ENCODE results near the gene BAX.
"Not testable (repeated sequence)": the region's sequence is repeated elsewhere in the genome, so short reads cannot be mapped to it uniquely, and the experiment has no call there.

BAX gene

DNA sequence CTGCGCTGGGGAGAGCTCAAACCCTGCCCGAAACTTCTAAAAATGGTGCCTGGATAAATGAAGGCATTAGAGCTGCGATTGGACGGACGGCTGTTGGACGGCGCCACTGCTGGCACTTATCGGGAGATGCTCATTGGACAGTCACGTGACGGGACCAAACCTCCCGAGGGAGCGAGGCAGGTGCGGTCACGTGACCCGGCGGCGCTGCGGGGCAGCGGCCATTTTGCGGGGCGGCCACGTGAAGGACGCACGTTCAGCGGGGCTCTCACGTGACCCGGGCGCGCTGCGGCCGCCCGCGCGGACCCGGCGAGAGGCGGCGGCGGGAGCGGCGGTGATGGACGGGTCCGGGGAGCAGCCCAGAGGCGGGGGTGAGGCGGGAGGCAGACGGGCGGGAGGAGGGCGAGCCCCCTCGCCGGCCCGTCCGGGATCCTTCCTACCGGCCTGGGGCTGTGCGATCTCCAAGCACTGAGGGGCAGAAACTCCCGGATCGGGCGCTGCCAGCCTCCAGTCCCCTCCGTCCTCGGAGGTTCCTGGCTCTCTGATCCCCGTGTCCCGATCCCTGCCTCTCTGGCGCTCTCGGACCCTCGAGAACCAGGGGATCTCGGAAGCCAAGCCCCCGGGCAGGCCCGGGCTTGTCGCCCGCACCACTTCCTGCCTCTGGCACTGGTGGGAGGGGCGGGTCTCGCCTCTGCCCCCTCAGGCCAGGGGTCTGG lies at the start of gene BAX:
Gene BAX, plus strand, starts transcription at position 281 of the 713 bp plus-strand sequence. Its CDS starts 54 bp downstream, at position 335.
- peak; percentile 77 for DNase-seq (ENCODE audit: low read depth, low spot score)

DNA sequence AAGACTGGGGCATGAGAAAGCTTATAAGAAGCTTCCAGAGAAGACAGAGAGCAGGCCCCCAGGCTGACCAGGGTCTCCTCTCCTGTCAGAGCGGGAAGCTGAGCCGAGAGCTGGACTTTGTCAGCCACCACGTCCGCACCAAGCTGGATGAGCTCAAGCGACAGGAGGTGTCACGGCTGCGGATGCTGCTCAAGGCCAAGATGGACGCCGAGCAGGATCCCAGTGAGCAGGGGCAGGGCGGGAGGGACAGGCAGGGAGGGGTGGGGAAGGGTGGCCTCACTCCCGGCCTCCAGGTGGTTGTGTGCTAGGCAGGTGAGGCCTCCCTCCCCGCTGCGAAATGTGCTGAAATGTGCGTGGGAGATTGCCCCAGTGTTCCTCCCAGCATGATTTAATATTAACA lies 49.0 kb upstream of the BAX start:
- DNase-seq (ENCODE audit: low read depth, low spot score) = no peak

DNA sequence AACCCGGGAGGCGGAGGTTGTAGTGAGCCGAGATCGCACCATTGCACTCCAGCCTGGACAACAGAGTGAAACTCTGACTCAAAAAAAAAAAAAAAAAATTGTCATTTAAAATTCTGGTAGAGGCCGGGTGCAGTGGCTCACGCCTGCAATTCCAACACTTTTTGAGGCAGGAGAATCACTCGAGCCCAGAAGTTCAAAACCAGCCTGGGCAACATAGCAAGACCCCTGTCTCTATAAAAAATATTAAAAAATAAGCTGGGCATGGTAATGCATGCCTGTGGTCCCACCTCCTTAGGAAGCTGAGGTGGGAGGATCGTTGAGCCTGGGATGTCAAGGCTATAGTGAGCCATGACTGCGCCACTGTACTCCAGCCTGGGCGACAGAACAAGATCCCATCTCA lies 48.4 kb upstream of the BAX start:
- DNase-seq (ENCODE audit: low read depth, low spot score) = no peak

DNA sequence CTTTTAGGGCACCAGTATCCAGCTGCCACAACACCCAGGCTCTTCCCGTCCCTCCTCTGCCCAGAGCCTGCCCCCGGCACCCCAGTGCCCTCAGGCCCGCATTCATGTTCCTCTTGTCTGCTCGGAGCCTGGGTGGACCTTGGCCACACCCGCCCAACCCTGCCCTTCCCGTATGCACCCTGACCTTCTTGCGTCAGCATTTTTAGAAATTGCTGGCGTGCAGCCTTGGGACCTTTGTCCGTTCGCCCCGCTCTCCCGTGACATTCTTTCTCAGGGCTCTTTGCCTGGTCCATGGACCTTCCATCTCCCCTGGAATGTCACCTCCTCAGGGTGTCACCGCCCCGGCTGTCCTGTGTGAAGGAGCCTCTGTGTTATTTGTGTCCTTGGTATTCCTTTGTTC lies 47.0 kb upstream of the BAX start:
- no peak for DNase-seq (ENCODE audit: low read depth, low spot score)

DNA sequence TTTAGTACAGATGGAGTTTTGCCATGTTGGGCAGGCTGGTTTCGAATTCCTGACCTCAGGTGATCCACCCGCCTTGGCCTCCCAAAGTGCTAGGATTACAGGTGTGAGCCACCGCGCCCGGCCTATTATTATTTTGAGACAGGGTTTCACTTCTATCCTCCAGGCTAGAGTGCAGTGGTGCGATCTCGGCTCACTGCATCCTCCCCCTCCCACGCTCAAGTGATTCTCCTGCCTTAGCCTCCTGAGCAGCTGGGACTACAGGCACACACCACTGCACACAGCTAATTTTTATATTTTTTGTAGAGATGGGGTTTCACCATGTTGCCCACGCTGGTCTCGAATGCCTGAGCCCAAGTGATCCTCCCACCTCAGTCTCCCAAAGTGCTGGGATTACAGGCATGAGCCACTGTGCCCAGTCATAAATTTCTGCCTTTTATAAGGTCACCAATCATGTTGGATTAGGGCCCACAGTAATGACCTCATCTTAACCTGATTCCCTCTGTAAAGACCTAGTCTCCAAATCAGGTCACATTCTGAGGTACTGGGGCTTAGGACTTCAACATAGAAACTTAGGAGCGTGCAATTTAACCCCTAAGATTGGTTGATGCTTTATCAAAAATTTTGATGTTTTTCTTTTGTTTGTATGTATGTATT lies 45.1 kb upstream of the BAX start:
- not testable (repeated sequence) for DNase-seq (ENCODE audit: low read depth, low spot score)

DNA sequence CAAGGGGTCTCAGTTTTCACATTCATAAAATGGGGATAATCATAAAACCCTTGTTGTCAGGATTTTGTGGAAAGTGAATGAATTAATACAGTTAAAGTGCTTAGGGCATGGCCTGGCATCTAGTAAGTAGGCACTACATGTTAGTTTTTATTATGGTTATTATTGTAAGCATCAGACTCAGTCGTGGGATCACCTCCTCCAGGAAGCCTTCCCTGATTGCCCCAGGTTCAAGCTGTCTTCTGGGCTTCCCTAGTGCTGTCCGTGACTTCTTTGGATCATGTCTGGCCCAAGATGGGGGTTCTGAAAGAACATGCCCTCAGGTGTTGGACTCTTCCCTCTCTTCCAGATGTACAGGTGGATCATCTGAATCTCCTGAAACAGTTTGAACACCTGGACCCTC lies 43.9 kb upstream of the BAX start:
- DNase-seq (ENCODE audit: low read depth, low spot score) = no peak

DNA sequence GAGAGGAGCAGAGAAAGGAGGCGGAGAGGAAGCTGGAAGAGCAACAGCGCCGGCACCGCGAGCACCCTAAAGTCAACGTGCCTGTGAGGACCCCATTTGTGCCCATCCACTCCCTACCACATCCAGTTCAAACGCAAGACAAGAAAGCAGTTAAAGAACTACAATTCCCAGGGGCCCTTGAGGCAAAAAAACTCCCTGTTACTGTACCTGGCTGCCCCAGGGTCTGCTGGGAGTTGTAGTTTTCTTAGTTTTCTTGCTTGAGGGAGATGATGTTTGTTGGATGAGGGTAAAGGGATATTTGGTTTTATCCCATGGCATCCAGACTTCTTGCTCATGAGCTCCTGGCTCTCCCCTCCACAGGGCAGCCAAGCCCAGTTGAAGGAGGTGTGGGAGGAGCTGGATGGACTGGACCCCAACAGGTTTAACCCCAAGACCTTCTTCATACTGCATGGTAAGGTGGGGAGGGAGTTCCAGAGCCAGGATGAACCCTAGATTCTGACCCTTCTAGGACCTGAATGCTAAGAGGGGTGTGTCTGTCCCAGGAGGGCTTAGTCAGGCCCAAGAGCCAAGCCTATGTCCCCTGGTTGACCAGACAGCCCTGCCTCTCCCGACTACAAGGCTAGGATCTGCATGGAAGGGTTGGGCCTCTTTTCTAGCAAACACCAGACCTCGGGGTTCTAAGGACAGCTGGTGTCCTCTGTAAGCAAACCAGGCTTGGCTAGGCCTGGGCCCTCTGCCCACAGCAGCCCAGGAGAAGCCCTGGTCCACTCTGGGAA lies 41.4 kb upstream of the BAX start:
- no peak for DNase-seq (ENCODE audit: low read depth, low spot score)

DNA sequence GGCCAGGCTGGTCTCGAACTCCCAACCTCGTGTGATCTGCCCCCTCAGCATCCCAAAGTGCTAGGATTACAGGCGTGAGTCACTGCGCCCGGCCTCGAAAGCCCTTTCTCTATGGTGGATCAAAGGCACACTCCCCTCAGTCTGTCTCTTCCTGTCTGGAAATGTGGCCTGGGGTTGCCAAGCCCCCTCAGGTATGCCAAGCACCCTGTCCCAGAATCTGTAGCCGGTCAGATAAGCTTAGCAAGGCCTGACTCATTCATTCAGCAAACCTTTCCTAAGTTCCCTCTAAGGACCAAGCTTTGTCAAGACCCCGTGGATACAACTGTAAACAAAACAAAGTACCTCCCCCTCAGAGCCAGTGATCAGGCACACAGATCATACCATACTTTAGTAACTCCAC lies 40.5 kb upstream of the BAX start:
- DNase-seq (ENCODE audit: low read depth, low spot score) = no peak

DNA sequence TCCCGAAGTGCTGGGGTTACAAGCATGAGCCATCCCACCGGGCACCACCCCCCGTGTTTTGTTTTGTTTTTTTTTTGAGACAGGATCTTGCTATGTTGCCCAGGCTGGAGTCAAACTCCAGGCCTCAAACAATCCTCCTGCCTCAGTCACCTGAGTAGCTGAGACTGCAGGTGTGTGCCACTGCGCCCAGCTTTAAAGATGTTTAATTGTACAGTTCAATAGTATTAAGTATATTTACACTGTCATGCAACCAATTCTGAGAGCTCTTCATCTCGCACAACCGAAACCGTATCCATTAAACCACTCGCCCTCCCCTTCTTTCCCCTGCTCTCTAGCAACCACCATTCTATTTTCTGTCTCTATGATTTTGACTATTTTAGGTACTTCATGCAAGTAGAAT lies 38.9 kb upstream of the BAX start:
- no peak for DNase-seq (ENCODE audit: low read depth, low spot score)

DNA sequence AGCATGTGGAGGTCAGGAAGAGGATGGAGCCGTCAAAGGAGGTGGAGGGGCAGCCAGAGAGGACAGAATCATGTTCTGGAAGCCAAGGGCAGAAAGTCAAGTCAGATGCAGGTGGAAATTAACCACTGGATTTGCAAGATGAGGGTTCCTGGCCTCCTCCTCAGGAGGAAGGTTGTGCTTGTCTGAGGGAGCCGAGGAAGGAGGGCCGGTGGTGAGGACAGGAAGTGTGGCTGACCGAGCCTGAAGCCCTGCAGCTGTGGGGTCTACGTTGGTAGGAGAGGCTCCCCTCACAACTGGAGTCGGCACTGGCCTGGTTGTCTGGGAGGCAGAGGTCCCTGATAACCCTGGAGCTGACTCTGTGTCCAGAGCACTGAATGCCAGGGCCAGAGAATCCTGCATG lies 36.6 kb upstream of the BAX start:
- no peak for DNase-seq (ENCODE audit: low read depth, low spot score)

DNA sequence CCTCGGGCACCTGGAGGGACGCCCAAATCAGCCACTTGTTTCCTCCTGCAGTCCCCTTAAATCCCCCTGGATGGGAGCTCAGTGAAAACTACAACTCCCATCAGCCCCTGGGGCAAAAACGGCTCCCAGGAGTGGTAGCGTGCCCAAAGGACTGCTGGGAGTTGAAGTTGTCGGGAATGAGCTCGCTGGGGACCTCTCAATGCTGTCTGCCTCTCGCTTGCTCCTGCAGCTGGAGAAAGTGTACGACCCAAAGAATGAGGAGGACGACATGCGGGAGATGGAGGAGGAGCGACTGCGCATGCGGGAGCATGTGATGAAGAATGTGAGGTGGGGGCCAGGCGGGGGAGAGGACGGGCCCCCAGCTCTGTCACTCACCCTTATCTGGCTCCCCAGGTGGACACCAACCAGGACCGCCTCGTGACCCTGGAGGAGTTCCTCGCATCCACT lies 35.9 kb upstream of the BAX start:
- DNase-seq (ENCODE audit: low read depth, low spot score) = no peak

DNA sequence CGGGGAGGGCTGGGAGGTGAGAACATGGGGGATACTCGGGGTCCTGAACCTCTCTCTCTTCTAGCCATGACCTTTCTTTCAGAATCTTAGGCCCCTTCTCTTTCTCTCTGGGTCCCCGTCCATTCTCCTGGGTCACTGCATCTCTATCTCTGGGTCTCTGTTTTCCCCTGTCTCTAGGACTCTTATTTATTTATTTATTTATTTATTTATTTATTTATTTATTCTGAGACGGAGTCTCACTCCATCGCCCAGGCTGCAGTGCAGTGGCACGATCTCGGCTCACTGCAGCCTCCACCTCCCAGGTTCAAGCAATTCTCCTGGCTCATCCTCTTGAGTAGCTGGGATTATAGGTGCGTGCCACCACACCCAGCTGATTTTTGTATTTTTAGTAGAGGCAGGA lies 35.4 kb upstream of the BAX start:
- not testable (repeated sequence) for DNase-seq (ENCODE audit: low read depth, low spot score)

DNA sequence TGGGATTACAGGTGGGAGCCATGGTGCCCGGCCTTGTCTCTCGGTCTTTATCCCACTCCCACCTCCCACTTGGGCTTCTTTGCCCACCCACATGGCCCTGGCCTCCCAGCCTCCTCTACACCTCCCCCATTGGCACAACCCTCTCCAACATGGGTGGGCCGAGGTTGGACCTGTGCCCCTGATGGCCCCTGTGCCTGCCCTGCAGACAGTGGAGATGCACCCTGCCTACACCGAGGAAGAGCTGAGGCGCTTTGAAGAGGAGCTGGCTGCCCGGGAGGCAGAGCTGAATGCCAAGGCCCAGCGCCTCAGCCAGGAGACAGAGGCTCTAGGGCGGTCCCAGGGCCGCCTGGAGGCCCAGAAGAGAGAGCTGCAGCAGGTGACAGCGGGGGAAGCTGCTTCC lies 33.7 kb upstream of the BAX start:
- no peak for DNase-seq (ENCODE audit: low read depth, low spot score)

DNA sequence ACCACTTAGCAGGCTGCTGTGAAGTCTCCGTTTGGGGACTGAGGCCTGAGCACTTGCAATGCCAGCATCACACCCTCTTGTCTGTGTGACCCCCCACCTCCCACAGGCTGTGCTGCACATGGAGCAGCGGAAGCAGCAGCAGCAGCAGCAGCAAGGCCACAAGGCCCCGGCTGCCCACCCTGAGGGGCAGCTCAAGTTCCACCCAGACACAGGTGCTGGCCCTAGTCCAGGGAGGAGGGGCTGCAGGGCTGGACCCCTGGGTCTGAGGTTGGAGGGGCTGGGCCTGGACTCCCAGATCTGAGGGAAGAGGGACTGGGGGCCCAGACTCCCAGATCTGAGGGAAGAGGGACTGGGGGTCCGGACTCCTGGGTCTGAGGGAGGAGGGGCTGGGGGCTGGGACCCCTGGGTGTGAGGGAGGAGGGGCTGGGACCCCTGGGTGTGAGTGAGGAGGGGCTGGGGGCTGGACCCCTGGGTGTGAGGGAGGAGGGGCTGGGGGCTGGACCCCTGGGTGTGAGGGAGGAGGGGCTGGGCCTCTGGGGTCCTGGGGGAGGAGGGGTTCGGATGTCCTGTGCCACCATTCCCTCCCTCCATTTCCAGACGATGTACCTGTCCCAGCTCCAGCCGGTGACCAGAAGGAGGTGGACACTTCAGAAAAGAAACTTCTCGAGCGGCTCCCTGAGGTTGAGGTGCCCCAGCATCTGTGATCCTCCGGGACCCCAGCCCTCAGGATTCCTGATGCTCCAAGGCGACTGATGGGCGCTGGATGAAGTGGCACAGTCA lies 32.8 kb upstream of the BAX start:
- DNase-seq (ENCODE audit: low read depth, low spot score) = no peak

DNA sequence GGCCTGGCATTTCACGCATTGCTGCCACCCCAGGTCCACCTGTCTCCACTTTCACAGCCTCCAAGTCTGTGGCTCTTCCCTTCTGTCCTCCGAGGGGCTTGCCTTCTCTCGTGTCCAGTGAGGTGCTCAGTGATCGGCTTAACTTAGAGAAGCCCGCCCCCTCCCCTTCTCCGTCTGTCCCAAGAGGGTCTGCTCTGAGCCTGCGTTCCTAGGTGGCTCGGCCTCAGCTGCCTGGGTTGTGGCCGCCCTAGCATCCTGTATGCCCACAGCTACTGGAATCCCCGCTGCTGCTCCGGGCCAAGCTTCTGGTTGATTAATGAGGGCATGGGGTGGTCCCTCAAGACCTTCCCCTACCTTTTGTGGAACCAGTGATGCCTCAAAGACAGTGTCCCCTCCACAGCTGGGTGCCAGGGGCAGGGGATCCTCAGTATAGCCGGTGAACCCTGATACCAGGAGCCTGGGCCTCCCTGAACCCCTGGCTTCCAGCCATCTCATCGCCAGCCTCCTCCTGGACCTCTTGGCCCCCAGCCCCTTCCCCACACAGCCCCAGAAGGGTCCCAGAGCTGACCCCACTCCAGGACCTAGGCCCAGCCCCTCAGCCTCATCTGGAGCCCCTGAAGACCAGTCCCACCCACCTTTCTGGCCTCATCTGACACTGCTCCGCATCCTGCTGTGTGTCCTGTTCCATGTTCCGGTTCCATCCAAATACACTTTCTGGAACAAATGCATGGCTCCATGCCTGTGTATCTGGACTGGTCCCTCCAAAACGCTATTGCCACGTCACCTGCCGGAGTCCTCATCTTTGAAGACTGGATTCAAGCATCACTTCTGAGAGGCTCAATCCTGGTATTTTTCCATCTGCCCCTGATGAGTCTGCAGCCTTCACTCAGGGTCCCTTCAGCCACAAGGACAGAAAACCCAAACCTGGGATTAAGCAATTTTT lies 31.9 kb upstream of the BAX start:
- DNase-seq (ENCODE audit: low read depth, low spot score) = no peak

DNA sequence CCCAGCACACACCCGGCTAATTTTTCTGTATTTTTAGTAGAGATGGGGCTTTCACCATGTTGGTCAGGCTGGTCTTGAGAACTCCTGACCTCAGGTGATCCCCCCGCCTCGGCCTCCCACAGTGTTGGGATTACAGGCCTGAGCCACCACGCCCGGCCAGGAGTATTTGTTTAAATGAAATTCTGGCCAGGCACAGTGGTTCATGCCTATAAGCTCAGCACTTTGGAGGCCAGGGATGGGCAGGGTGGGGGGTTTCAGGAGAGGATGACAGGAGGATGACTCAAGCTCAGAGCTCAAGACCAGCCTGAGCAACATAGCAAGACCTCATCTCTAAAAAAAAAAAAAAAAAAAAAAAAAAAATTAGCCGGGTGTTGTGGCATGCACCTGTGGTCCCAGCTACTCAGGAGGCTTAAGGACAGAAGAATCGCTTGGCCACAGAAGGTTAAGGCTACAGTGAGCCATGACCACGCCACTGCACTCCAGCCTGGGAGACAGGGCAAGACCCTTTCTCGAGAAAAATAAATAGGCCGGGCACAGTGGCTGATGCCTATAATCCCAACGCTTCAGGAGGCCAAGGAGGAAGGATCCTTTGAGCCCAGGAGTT lies 29.3 kb upstream of the BAX start:
- DNase-seq (ENCODE audit: low read depth, low spot score) = no peak

DNA sequence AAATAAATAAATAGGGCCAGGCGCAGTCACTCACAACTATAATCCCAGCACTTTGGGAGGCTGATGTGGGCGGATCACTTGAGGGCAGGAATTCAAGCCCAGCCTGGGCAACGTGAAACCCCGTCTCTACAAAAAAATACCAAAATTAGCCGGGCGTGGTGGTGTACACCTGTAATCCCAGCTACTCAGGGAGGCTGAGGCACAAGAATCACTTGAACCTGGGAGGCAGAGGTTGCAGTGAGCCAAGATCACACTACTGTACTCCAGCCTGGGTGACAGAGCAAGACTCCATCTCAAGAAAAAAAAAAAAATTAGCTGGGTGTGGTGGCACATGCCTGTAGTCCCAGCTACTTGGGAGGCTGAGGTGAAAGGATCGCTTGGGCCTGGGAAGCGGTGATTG lies 28.8 kb upstream of the BAX start:
- DNase-seq (ENCODE audit: low read depth, low spot score) = not testable (repeated sequence)

DNA sequence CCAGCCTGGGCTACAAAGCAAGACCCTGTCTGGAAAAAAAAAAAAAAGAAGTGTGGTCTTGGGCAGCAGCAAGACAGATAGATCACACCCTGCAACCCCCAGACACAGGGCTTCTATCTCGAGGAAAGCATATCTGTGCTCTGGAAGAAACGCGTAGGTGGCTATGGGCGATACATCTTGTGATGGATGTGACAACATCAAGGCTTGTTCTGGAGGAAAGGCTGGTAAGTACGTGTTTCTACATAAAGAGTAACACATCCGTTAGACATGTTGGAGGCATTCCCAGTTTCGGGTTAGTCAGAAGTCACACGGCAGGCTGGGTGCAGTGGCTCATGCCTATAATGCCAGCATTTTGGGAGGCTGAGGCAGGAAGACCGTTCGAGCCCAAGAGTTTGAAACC lies 27.8 kb upstream of the BAX start:
- no peak for DNase-seq (ENCODE audit: low read depth, low spot score)

DNA sequence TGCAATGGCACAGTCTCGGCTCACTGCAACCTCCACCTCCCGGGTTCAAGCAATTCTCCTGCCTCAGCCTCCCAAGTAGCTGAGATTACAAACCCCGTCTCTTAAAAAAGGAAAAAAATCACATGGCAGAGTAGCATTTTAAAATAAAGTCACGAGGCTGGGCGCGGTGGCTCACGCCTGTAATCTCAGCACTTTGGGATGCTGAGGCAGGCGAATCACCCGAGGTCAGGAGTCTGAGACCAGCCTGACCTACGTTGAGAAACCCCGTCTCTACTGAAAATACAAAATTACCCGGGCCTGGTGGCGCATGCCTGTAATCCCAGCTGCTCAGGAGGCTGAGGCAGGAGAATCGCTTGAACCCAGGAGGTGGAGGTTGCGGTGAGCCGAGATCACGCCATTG lies 27.0 kb upstream of the BAX start:
- DNase-seq (ENCODE audit: low read depth, low spot score) = not testable (repeated sequence)

Measured in activated CD4-positive, CD25-positive, alpha-beta regulatory T cell treated with anti-CD3 and anti-CD28 coated beads, Interleukin-2, amount 50 U/mL, for 16 hours (primary cell).